Measurements from ENCODE around the gene GJD3.

GJD3 gene

DNA sequence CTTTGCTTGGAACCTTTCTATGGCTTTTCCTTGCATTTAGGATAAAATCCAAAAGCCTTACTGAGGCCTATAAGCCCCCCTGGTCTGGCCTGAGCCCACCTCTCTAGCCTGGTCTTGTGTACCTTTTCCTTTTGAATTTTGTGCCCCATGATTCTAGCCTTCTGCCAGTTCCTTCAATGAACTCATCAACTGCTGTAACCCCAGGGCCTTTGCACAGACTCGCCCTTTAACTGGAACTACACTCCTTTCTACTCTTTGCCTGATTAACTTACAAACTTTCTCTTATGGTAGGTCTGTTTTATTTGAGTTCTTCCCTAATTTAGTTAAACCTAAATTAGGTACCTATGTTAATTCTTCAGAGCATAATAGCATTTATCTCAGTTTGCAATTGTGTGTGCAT lies 24.2 kb downstream of the GJD3 start:
- DNase-seq = no peak

DNA sequence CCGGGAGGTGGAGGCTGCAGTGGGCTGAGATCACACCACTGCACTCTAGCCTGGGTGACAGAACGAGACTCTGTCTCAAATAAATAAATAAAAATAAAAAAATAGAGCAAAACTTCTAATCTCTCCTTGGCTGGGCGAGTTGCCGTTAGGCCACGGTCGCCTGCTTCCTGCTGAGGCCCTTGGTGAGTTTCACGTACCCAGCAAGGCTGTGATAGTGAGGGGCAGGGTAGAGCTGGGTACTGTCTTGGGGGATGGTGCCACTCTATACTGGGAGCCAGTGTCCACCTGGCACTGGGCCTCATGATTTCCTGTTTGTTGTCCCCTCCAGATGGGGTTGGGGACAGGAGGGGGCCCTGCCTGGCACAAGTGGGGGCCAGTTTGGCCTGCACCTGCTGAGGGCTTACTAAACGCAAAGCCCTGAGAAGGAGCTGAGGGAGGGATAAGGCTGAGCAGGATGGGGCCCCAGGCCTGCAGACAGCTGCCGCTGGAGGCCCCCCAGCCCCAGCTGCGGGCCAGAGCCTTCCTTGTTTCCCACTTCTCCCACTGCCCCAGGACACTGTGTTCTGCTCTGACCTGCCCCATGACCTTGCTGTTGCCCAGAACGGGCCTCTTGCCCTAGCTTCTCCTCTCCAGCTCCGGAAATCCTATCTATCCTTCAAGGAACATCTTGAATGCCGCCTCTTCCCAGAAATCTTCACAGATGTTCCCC lies 25.4 kb downstream of the GJD3 start:
- DNase-seq = no peak

DNA sequence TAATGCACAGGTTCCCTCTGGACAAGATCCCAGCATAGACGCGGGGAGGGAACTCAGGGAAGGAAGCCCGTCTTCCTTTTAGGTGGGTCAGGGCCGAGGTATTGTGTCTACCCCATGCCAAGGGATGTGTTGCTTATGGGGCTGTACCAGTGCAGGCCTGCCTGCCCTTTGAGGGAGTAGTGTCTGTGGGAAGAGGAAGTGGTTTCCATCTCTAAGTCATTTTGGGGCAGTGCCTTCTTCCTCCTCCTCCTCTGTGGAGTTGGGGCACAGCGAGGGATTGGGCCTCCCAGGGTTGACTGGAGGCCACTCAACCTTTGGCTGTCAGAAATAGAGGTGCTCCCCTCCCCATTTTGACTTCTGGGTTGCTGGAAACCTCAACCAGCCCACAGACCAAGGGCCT lies 26.5 kb downstream of the GJD3 start:
- DNase-seq = no peak

DNA sequence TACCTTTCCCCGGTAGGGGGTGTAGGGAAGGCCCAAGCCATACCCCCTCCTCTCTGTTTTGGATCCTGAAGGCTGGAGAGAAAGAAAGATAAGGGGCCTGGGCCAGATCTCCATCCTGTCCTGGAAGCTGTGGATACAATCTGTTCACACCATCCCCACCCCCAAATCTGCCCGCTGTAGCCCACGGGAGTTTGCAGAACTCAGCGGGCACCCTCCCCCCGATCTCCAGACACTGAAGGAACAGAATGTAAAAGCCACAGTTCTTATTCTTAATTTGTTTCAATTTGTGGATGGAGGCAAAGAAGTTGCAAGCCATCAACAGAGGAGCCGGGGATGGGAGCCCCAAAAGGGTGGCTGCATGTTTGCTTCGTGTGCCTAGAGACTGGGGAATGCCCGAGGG lies 27.2 kb downstream of the GJD3 start:
- DNase-seq = no peak

DNA sequence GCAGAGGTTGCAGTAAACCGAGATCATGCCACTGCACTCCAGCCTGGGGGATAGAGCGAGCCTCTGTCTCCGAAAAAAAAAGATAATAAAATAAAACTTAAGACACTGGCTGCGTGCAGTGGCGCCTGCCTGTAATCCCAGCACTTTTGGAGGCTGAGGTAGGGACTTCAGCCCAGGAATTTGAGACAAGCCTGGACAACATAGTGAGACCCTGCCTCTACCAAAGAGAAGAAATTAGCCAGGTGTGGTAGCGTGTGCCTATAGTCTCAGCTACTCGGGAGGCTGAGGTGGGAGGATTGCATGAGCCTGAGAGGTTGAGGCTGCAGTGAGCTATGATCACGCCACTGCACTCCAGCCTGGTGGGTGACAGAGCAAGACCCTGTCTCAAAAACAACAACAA lies 28.9 kb downstream of the GJD3 start:
- DNase-seq = no peak

DNA sequence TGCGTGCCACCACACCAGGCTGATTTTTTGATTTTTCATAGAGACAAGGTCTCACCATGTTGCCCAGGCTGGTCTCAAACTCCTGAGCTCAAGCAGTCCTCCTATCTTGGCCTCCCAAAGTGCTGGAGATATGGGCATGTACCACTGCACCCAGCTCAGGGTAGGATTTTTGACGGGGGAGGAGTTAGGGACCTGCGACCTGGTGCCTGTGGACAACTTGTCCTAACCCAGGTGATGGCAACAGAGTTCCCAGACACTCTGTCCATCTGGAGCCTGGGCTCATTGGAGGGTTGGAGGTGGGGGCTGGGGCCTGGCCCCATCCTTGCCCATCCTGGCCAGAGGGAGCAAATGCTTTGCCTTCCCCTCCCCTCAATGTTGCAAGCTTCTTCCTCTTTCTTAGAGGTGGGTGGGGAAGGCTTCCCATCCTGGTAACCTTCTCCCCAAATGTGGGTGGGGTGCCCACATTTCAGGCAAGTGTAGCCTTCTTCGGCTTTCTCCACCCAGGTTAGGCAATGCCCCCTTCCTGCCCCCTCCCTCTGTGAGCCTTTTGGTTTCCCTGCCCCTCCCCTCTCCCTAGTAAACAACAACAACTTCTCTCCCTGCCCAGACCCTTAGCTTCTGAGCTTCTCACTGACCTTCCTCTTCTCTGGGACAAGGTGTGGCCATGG lies 30.6 kb downstream of the GJD3 start:
- DNase-seq = no peak

DNA sequence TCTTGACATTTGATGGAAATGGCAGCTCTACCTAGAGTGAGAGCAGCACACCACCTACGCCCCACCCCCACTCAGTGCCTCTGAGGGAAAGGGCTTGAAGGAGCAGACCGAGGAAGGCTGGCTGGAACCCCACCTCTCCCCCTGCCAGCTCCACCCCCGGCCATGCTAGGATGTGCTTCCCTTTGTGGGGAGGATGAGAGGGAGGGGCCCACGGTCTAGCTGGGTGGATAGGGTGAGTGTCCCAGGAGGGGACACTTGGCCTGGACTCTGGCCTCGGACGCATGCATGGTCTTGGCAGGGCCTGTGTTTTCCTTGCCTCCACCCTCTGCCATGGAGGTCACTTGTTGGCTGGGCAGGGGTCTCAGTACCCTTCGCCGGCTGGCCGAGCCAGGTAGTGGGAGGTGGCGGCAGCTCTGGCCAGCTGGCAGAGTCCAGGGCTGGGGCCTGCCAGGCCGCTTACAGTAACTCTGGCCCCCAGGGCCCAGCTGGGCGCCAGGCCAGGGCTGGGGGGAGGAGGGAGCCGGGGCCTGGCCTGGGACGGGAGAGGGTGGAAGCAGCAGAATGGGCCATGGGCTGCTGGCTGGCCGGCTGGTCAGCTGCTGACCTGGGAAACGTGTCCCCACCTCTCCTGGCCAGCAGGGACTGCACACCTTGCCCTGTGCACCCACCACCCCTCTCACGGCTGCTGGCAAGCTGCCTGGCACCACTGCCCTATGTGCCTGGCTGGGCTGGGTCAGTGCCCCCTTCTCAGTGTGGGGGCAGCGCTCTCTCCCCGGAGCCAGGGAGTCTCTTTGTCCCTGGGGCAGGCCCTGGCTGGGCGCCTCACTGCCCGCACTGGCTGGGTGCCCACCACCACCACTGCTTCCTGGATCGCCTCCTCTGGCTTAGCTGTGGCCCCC lies 32.5 kb downstream of the GJD3 start:
- no peak for DNase-seq

DNA sequence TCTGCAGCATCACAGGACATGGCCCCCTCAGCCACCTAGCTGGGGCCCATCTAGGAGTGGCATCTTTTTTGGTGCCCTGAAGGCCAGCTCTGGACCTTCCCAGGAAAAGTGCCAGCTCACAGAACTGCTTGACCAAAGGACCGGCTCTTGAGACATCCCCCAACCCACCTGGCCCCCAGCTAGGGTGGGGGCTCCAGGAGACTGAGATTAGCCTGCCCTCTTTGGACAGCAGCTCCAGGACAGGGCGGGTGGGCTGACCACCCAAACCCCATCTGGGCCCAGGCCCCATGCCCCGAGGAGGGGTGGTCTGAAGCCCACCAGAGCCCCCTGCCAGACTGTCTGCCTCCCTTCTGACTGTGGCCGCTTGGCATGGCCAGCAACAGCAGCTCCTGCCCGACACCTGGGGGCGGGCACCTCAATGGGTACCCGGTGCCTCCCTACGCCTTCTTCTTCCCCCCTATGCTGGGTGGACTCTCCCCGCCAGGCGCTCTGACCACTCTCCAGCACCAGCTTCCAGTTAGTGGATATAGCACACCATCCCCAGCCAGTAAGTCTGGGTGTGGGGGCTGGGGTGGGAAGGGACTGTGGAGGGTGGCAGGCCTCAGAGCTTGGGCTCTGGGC lies 33.6 kb downstream of the GJD3 start:
- DNase-seq = no peak

DNA sequence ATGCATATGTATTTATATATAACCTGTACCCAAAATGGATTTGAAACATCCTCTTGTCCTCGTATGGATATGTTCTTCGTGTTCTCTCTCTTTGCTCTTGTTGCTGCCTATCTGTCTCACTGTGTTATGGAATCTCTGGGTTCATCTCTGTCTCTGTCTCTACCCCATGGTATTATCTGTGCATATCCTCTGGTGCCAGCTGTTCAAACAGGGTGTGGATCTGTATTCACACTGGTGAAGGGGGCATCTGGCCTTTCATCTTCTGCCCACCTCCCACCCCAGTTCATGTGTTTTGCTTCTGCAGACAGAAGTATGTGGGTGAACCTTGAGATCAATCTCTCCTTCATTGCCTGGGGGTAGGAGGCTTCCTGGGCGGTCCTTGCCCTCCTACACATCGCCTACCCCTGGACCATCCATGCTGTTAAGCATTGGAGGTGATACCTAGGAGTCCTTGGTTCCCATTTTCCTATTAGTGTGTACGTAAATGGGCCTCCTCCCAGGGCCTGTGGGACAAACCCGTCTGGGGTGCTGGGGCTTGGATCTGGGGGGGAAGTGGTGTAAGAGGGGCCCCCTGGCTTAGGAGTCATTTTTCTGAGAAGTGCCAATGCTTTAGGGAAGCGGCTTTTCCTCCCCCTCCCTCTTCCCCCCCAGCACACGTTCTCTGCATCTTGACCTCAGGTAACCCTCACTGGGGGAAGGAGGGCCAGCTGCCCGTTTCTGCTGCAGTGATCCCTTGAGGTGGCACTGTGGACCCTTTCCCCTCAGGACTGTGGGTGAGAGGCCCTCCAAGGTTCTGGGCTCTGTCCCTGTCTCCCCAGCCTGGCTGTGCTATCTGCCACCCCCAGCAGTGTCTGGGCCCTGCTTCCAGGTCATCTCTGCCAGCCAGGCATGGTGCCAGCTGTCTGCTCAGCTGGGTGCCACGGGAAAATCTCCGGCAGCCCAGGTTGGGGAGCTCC lies 34.4 kb downstream of the GJD3 start:
- DNase-seq = no peak

DNA sequence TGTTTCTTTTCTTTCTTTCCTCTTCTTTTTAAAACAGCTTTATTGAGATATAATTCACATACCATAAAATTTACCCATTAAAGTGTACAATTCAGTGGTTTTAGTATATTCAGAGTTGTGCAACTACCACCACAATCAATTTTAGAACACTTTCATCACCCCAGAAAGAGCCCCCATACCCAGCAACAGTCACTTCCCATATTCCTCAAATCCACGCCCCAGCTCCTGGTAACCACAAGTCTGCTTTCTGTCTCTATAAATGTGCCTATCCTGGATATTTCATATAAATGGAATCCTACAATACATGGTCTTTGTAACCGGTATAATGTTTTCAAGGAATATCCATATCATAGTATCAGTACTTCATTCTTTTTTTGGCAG lies 36.2 kb downstream of the GJD3 start:
- DNase-seq = no peak

DNA sequence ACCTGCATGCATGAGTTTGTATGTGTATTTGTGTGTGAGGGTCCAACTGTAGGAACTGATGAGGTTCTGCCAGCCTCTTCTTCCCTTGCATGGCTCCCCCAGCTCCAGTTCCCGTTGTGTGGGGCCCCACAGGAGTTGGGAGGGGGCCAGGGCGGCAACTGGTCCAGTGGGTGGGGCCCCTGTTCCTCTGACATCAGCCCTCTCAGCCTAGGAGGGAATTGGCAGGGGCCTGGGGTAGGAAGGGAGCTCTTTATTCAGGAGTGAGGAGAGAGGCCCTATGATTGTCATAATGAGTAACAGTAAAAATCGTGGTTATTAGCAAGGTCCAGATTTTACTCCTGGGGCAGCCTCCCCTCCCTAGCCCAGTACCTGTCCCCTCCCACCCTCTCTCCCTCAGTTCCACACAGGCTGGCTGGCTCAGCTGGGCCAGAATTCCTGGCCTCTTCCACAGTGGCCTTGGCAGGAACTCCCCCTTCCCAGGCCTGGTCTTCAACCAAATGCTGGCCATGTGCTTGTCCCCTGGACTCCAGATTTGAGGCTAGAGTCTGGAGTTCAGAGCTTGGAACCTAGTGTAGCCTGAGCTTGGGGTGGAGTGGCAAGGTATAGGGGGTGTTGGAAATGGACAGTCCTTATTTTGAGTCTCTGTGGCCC lies 36.7 kb downstream of the GJD3 start:
- no peak for DNase-seq

DNA sequence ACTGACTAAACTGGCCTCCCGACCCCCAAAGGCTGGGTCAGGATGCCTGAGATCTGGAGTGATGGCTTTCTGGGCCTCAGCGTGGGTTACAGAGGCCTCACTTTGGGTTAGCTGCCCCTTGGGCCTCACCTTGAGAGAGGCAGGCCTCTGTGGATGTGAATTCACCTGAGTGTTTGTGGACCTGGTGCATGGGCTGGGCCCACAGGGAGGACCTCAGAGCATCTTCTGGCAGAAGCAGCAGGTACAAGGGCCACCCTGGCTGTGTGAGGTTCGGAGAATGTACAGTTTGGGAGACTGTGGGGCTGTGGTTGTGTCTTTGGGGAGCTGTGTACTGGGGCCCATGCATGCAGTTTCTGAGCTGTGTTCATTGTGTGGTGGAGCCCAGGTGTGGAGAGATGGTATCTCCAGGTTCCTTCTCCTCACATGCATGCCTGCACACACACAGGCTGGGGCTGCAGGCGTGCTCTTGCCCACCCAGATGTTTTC lies 37.2 kb downstream of the GJD3 start:
- no peak for DNase-seq

DNA sequence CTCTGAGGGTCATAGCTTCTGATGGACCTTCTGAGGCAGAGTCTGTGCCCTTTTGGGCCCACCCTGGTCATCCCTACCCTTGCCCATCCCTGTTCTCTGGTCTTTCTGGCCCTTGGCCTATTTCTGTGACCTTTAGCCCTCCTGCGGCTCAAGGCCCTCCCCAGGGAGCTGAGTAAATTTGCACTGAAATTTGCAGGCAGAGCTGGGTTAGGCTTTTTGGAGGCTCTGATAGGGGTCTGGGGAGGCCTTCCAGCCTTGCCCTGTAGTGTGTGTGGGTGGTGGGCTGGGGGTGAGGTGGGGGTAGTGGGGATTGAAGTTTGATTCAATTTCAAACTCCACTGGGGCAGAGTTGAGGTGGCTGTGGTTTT lies 37.7 kb downstream of the GJD3 start:
- DNase-seq = no peak

DNA sequence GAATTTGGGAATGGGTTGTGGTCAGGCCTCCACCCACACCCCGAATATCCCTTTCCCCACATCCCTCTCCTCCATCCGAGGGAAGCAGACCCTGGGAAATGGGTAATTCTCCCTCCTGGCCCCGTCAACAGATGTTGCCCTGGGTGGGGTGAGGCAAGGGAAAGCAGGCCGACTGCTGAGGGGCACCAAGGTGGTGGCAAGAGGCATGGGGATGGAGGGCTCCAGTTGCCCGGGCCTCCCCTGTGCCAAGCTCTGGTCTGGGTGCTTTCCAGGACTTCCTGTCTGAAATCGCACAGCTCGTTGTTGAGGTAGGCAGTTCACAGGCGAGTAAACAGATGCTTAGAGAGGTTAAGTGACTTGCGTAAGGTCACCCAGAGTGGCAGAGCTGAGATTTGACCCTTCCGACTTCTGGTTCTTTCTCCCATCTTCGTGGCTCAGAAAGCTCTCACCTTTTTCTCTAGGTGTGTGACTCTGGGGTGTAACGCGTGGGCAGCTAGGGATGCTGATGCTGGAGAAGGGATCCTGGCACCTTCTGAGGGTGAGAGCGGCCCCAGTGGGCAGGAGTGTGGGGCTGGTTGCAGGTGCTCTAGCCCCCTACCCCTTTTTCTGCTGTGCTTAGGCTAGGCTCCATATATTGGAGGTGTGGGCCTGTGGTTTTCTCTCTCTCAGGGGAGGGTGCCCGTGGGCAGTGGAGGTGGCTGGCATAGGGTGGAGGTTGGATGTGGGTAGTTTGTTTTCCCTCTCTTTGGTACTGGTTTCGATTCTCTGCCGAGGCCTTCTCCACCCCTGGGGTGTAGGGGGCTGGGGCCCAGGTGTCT lies 38.3 kb downstream of the GJD3 start:
- DNase-seq = peak; percentile 44

DNA sequence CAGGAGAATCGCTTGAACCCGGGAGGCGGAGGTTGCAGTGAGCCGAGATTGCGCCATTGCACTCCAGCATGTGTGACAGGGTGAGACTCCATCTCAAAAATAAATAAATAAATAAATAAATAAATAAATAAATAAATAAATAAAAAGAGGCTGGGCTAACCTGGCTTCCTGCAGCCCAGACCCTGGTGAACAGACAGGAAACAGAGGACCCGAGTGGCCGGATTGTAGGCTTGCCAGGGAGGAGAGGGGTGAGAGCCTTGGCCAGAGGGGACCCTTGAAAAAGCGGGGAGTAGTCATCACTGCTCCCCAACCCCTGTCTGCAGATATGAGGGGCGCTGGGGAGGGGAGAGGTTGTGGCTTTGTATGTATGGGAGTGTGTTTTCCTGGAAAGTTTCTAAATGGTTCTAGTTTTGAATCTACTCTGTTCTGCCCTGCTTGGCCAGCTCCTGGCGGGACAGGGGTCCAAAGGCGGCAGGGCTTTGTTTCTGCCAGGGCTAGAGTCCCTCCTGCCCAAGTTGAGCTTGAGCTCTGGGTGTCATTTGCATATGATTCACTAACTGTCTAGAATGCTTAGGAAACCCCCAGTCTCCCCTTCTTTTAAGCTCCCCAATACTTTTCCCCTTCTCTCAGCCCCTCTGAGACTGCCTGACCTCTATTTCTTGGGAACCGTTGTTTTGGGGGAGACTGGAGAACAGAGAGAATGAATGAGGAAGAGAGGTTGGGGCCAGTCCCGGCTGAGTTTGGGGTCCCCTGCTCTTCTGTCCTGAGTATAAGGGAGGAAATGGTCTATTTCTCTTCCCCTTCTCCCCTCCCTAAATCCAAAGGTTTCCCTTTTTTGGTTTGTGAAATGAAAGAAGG lies 39.2 kb downstream of the GJD3 start:
- no peak for DNase-seq

DNA sequence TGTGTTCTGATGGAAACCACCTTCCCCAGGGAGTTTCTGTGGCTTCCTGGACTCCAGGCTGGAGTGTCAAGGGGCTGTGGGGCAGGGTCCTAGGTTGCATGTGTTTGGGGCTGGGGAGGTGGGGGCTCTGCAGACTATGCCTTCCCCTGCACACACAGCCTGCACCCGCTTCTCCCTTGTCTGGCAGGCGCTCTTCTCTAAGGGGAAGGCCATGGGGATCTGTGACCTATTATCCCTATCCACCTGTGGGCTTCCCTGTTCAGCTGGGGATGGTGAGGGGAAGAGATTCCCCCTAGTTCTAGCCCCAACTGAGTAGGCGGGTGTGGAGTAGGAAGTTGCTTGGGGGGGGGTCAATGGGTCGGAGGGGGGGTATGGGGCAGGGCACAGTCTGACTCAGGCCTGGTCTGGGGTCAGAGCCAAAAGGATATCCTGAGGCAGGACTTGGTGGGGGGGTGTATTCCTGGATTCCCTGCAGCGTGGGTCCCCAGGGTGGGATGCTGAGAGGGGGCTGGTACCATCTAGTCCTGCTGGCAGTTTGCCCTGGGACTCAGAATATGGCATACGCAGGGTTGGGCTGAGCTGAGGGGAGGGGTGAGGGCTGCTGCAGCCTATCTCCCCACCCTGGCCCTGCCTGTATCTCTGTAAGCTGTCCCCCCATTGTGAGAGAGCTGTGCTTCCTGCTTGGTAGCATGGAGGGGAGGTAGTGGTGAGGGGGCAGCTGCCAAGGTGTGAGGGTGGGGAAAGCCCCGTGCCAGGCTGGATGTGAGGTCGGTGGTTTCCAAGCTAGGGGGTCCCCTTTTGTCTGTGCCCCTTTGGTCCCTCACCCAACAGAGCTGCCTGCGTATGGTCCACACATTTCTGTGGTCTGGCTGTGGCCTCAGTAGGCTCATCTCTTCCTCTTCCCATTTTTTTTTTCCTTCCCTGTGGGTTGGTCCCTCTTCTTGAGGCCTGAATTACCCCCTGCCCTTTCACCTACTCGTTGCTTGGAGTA lies 40.9 kb downstream of the GJD3 start:
- DNase-seq = peak; percentile 74

DNA sequence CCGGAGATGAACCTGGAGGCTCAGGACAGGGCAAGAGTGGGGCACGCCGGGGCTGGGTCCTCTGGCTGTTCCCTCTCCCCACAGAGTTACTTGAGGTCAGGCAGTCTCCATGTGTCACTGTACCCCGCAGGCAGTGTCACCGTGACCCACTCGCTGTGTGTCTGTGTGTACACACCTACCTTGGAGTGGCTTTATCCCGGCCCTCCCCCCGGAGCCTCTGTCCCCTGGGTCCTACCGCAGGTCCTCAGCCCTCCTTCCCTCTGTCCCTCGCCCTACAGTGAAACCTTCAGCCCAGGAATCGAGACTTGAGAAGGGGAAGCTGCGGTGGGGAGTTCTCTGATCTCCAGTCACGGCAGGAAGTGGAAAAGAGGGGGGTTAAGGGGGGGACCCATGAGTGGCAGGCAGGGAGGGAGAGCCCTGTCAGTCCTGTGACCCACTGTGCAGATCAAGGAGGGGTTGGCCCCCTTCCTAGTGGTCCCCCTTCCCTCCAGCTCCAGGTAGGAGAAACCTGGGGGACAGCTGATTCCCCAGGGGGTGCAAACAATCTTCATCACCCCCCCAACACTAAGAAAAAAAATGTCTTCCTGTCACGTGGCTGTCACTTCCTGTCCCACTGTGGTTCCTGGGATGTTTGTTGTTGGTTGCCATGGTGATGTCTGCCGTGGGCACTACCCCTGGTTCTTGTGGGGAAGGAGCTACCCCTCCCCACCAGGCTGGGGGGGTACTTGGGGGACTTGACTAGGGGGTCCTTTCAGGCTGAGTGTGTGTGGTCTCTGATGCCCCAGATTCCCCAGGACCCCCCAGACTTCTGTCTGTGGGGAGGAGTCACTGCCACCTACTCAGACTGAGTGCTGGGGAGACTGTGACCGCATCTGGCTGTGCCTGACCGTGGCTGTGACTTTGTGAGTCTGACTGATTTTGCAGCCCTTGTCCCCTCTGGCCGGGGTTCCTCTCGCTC lies 41.9 kb downstream of the GJD3 start:
- peak; percentile 82 for DNase-seq
